GM21360 (cell line): ENCODE measurements around the gene AUTS2.
A peak's percentile ranks its signal among the peaks of the same experiment; 100 is the strongest.

ENCODE experiments used
- ATAC-seq: cut with Tn5 transposase; IDR thresholded peaks from one replicate; pipeline ENCODE4 v1.9.1; 2021; ENCODE audit warnings: mild to moderate bottlenecking, moderate library complexity; ENCODE audit not compliant: unreplicated experiment

AUTS2 gene

DNA sequence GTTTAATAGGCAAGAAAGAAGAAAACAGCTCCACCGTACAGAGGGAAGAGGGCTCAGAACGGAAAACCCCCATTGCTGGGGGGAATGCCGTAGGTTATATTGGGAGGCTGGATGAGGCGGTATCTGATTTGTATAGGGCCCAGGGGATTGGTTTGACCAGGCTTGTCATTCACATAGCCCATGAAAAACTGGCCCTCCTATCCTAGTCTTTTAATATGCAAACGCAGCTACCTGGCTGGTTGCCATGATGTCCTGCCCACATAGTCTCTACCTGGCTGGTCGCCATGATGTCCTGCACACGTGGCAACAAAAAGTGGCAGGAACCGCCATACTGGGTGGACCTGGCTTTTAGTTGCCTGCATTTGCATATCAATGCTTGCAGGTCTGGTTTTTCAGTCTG, 84.7 kb downstream of the AUTS2 start:
- ATAC-seq = peak; percentile 39

DNA sequence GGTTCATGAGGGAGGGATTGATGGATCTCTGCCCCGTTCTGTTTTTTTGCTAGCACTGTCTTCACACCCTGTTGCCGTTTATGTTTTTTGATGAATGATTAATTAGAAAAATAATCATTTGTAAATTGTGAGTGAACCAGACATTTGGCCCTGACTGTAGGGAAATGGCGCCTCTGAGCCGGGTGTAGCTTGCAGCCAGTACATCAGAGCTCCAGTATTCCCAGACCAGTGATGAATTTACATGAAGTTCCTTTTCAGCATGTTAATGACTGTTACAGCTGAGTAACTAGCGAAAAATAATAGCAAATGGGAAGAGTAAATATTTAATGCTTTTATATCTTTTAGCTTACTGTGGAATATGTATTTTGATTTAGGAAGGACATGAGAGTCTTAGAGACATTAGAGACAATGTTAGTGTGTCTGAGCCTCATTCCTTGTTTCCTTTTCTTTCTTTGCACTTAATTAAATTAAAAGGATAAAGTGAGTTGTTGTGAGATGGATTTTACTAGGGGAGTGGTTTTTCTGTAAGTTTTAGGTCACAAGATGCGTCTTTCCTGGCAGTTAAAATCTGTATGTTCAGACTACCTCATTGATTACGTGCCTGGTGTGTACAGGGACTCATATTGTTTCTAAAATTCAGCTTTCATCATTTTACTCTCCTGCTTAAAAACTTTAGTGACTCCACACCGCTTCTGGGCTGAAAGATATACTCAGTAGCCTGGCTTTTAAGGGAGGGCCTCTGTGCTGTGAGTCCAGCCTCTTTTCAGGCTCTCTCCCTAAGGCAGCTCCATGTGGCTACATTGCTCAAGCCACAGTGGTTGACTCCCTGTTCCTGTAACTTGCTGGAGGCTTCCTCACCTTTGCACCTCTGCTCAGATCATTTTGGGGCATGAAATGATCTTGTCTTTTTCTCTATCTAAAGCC, 86.4 kb downstream of the AUTS2 start:
- no peak for ATAC-seq

DNA sequence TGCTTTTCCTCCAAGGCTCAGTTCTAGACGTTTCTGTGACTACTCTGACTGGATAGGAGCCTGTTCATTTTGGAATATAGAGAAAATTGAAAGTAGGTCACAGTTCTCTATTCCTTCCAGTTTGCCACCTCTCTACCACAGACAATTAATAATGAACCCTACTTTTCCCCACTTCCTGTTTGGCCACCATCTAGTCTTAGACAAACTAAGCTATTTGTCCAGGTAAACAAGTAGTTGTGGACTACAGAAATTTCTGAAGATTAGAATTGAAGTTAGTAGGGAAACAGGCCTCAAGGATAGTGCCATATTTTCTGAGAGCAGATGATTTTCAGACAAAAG, 87.0 kb downstream of the AUTS2 start:
- ATAC-seq = no peak

DNA sequence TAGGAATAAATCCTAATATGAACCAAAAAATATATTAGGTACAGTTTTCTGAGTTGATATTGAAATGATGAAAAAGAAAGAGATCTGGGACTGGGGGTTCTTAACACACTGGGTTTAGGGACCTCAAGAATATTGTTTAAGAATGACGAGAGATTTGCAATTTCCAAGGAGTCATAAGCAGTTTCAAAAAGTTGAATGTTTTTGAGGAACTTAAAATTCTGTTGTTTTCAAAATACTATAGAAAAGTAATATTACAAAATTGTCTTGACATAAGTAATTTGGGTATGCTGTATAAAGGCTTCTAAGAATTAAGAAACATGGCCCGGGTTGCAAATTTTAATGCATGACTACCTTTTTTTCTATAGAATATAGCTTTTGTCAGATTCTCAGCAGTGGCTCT, 88.1 kb downstream of the AUTS2 start:
- ATAC-seq = no peak

DNA sequence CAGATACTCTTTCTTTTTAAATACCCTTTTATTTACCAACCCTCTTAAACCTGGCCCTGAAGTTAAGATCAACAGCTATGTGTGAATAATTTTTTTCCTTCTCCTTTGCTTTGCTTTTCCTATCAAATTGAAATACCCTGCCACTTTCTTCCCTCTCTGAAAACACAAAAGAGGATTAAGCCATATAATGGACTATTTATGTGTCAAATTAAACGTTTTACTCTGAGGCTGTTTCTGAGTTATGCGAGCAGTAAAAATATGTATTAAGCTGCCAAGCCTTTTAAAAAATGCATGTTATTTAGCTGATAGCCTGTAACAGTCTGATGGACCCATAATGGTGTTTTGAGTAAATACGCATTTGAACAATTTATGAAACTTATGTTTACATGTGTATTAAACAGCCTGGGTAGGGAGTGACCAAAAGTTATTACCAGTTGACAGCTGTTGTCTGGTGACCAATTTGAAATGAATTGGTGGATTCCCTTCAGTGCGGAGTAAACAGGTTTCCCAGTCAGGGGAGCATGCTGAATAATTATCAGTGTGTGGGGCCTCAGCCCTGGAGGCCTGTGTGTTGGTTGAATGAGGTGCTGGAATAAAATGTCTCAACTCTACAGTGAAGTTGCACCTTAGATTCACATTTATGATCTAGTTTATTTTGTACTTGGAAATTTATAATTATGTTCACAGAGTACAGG, 89.6 kb downstream of the AUTS2 start:
- ATAC-seq = no peak

DNA sequence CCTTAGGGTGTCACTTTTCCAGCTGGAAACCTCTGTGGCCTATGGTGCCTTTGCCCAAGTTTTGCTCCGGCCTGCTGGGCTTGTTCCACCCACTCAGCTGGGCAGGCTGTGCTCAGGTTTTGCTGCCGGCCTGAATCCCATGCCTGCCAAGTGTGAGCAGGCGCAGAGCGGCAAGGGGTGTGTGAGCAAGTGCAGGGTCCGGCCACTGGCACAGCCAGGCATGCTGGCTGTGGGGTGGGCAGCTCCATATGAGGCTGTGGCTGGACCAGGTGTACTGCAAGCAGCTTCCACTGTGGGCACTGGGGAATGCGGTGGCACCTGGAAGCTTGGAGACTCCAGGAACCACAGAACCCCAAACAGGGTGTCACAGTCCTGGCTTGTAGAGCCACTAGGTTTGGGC, 92.1 kb downstream of the AUTS2 start:
- ATAC-seq = no peak

DNA sequence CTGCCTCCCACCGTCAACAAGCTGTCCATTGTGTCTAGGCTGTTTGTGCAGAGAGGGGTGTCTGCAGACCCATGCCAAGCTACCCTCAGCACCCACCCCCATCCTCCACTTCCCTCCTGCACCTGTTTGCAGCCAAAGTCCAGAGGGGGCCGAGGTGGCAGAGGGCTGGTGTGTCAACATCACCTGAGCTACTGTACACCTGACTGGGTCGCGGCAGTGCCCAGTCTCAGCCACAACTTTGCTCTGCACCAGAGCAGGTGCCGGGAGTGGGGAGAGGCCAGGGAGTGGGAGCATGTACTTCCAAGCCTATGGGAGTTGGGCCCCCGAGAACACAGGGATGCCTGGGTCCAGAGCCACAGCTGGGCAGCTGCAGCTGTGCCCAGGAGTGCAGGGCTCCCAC, 93.1 kb downstream of the AUTS2 start:
- ATAC-seq = no peak

DNA sequence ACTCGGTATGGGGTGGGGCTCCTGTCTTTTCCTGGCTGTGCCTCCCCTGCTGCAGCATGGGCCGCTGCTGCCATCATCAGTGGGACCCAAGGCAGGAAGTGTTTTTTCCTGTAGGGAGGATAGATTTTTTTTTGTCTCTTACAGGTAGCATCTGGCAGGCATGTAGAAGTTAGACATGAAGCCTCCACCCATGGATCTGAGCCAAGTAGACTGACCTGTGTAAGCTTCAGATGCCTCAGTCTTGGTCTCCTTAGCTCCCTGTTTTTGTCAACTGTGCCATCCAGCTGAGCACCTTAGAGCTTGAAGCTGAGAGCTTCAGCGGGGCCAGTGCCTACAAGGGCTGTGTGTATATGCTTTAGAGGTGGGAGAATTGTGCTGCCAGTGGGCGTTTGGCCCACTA, 93.5 kb downstream of the AUTS2 start:
- ATAC-seq = no peak

DNA sequence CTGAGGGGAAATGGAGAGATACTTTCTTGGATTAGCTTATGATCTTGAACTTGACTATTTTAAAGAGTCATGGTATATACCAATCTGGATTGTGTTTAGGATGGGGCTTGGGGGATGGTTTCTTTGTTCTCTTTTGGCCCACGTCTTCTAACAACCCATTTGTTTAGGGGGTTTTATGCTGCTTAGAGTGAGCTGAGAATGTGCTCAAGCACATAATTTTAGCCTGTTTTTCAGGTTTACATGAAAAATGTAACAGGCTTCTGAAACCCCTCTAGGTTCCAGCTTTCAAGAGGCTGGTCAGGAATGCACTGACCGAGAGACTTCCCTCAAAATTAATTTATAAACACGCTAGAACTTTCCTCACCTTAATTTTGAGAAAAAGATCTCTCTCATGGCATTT, 94.3 kb downstream of the AUTS2 start:
- no peak for ATAC-seq

DNA sequence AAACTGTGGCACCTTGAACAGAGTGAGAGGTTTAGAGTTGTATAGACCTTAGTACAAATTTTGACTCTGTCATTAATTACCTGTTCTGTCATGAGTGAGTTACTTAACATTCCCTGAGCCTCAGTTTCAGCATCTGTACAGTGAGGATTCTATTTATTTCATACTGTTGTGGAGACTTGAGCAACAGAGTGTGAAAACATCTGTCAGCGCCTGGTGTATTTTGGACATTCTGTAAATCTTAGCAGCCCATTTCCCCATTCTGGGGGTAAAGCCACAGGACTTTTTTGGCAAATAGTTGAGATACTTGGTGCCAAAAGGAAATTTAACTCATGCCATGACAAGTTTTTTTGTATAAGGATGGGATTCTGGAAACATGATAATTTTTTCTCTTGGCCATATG, 94.8 kb downstream of the AUTS2 start:
- no peak for ATAC-seq

DNA sequence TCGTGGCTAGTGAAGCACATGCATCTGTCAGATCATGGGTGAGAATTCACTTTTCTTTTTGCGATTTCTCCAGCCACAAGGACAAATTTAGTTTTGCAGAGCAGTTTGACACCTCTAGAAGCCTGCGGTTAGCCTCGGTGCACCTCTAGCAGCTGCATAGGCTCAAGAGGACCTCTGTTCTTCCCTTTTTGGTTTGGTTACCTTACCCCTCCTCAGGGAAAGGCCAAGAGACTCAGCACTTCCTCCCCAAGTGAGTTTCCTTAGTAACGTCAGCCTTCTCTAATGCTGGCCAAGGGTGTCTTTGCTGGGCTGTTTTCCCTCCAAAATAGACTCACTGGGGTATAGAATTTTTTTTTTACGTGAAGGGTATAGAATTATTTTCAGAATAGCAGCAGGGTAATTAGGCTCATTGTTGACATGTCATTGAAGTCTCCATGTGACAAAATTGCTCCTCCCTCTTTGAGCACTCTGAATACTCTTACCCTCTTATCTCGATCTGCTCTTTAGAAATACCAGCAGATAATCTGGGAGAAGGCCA, 97.8 kb downstream of the AUTS2 start:
- ATAC-seq = peak; percentile 69

DNA sequence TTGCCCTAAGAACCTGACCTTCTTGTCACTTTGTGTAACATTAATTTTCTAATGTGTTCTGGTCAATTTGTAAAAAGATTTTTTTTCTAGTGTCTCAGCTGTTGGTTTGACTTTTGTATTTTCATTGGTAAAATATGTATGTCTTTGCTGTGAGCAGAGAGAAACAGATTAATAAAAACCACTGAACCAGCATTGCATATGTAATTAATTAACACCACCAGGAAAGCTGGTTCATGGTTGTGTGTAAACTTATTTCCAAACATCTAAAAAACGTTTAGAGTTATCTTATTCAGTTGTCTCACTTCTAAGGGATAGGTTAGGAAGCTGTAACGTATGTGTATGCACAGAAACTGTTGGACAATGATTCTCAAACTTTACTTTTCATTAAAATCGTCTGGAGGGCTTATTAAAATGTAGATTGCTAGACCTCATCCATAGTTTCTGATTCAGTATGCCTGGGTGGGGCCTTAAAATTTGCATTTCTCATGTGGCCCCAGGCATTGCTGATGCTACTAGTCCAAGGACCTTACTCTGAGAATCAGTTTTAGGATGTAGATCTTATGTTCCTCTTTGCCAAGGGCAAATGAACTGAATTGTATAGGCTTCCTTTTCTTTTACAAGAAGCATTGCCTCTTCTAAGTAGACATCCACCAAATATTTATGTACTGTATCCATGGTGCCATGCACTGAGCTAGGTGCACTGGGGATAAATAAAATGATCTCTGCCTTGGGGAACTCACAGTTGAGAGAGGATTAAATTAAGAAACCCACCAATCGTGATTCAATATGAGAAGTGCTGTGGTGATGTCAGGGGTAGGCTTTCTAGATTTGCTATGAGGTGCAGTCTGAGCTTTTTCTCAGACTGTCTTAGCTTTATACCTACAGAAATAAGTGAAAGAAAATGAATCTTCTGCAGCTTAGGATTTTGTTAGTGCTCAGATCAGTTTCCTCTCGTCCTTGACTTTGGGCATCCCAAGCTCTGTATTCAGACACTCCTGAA, 98.7 kb downstream of the AUTS2 start:
- no peak for ATAC-seq

DNA sequence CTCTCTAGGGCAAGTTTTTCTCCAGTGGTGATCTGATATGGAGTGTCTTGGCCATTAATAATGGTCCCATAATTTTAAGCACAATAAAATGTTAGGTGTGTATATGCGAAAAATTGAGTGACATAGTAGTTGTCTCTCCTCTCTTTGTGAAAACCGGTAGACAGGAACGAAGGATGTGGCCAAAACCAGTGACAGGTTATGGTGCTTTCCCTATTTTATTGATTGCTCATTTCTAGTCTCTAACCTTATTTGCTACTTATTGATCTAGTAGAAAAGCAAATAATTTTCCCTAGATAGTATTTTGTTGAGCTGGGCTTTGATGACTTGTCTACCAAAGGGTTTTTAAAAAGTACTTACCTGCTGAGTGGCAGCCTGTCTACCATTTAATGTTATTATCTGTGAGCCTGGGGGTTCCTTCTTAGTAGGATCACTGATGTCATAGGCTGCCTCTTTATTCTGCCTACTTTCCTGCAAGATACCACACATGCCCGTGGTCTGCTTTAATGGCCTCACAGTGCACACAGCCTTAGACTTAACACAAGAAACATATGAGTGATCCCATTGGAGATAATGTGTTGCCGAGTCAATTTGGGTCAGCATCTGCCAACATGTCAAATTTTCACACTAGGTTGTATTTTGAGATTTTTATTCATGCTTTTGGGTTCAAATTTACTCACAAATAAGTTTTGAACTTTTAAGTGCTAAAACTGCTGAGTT, 100.0 kb downstream of the AUTS2 start:
- no peak for ATAC-seq

DNA sequence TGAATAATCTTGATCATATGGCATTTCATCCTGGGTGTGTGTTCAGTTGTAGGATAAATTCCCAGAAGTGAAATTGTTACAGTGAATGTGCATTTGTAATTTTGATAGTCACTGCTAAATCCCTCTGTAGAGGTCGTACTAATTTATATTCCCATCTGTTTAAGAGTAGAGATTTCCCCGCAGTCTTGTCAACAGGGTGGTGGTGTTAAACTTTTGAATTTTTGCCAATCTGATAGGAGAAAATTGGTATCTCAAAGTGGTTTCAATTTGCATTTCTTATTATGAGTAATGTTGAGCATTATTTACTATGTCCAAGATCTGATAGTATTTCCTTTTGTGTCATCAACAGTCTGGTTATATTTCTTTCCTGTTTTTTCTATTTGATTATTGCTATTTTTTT, 101.7 kb downstream of the AUTS2 start:
- no peak for ATAC-seq

DNA sequence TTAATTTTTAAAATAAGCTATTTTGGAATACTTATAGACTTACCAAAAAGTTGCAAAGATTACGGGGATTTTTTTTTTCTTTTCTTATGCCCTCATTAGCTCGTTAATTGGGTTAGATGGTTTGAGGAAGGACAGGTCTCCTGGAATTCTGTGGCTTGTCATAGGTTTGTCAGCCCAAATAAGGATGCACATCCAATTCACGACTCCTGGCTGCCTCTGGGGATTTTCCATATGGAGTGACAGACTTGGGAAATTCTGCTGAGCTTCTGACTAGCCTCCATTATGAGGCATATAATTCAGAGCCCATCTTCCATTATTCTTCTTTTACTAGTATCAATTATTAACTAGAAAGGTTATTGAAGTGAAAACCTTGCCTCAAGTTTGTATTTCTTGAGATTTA, 102.1 kb downstream of the AUTS2 start:
- no peak for ATAC-seq

DNA sequence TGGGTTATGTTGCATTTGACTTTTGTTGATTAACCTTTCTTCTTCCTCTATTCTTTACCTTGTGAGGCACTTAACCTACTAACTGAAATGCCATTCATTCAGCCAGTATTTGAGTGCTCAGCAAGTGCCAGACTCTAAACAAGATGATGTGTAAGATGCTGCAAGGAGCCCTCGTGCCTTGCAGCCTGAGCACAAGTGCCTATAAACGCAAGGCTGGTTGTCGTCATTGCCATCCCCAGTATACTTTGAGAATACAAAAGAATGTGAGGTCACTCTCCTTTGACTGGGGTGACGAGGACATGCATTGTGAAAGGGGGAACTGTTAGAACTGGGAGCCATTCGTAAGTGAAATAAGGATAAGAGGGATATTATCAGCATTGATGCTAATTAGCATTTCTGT, 103.0 kb downstream of the AUTS2 start:
- ATAC-seq = no peak

DNA sequence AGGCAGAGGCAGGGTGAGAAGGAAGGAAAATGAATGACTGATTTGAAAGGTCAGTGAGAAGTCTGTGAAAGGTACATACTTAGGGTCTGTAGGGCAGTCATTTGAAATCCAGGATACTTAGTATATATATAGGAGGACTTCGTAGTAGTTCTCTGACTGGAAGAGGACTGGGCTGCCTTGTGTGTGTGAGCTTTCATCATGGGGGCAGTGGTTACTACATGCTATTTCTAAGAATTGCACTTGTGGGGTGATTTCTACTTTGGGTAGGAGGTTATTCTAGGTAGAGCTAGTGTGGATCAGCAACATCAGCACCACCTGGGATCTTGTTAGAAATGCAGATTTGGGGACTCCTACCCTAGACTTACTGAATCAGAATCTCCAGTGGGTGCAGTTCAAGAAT, 104.1 kb downstream of the AUTS2 start:
- ATAC-seq = no peak

DNA sequence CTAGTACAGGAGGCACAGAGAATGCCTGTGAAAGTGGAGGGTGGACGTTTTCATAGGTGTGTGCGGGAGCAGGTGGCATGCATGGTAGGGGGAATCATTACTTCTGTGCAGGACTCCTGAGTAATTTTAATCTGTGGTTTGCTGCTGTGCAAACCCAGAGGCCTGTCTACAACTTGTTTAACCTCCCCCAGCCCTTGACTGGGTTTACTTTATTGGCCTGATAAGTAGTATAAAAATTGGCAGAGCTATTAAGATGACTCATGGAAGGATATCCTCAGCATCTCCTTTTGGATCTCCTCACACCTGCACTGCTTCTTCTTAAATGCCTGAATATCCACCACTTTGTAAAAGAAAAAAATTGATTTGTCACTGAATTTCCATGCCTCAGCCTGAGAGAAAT, 104.8 kb downstream of the AUTS2 start:
- ATAC-seq = no peak

DNA sequence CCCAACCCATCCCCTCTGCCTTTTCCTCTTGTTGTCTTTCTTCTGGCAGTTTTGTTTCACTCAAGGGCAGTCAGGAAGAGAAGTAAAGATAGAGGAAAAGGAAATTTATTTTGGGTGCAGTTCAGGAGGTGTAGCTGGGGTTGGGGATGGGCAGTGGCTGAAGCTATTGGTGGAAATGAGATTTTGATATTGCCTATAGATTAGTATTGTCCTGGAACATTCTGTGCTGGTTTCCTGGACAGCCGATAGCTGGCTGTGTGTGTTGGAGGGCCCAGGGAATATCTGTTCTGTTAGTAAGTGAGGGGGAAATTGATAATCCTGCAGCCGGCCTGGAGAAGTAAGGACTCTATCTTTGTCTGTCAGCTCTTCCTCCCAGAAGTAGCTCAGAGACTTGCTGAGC, 107.8 kb downstream of the AUTS2 start:
- no peak for ATAC-seq

DNA sequence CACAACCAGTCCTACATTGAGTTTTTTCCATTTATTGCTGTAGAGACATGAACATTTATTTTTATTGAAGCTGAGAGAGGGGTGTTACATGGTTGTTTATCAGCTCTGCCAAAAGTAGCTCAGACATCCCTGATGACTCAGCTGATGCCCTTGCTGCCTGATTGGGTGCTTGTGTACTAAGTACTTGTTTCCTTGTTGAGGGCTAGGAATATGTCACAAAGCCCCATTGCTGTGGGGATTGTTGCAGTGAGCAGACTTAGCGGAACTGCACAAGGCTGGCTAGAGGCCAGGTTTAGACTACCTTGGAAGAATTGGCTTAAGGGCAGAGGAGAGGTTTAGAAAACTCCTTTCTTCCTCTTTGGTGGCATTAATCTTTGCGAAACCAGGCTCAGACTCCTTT, 110.6 kb downstream of the AUTS2 start:
- no peak for ATAC-seq
